ENCODE measurements around the gene WDR93.

Gene WDR93

GRCh38 chr15:89749951-89750559 lies 59.4 kb downstream of the WDR93 start:
- DNase-seq: no peak

- DNase-seq: peak; percentile 89
Observed at GRCh38 chr15:89750560-89751542, 60.2 kb downstream of the WDR93 start, which contains the start of gene MESP1. MESP1 (minus strand) TSS chr15:89751249; CDS start chr15:89751231, 18 bp downstream.

GRCh38 chr15:89751748-89752147 lies 61.1 kb downstream of the WDR93 start:
- DNase-seq: no peak

- no peak for DNase-seq
Observed at GRCh38 chr15:89753855-89754254, 63.2 kb downstream of the WDR93 start.

- DNase-seq: no peak
Observed at GRCh38 chr15:89754361-89755154, 63.9 kb downstream of the WDR93 start.

- no peak for DNase-seq
Observed at GRCh38 chr15:89755701-89756100, 65.1 kb downstream of the WDR93 start.

- DNase-seq: no peak
Observed at GRCh38 chr15:89756897-89757296, 66.3 kb downstream of the WDR93 start.

GRCh38 chr15:89758283-89758682 lies 67.7 kb downstream of the WDR93 start:
- DNase-seq: no peak

GRCh38 chr15:89758981-89759380 lies 68.4 kb downstream of the WDR93 start:
- no peak for DNase-seq

- DNase-seq: no peak
Observed at GRCh38 chr15:89759835-89760234, 69.2 kb downstream of the WDR93 start.

GRCh38 chr15:89760303-89761008 lies 69.8 kb downstream of the WDR93 start:
- peak; percentile 77 for DNase-seq

GRCh38 chr15:89761009-89761831 lies 70.6 kb downstream of the WDR93 start:
- DNase-seq: no peak

GRCh38 chr15:89761929-89762328 lies 71.3 kb downstream of the WDR93 start:
- DNase-seq: no peak

- no peak for DNase-seq
Observed at GRCh38 chr15:89765694-89766093, 75.1 kb downstream of the WDR93 start.

GRCh38 chr15:89766357-89767311 lies 76.0 kb downstream of the WDR93 start:
- no peak for DNase-seq

GRCh38 chr15:89767411-89767915 lies 76.9 kb downstream of the WDR93 start:
- DNase-seq: no peak

- DNase-seq: no peak
Observed at GRCh38 chr15:89768071-89768500, 77.5 kb downstream of the WDR93 start.

GRCh38 chr15:89769366-89769765 lies 78.8 kb downstream of the WDR93 start:
- no peak for DNase-seq

- DNase-seq: no peak
Observed at GRCh38 chr15:89770041-89770440, 79.4 kb downstream of the WDR93 start.

- no peak for DNase-seq
Observed at GRCh38 chr15:89772932-89773583, 82.4 kb downstream of the WDR93 start.

Data from activated CD4-positive, alpha-beta T cell treated with anti-CD3 and anti-CD28 coated beads, Interleukin-2, amount 50 U/mL, for 16 hours (primary cell).